ENCODE measurements around the gene C6orf132. TPM values are rescaled to one million over a fixed set of nuclear protein-coding genes. Genes with fewer than 3 reads are reported as not detected.

Gene C6orf132
- total and polyA plus RNA-seq, 9 donors: 0.33 to 2.3 (median 0.68) TPM

DNA sequence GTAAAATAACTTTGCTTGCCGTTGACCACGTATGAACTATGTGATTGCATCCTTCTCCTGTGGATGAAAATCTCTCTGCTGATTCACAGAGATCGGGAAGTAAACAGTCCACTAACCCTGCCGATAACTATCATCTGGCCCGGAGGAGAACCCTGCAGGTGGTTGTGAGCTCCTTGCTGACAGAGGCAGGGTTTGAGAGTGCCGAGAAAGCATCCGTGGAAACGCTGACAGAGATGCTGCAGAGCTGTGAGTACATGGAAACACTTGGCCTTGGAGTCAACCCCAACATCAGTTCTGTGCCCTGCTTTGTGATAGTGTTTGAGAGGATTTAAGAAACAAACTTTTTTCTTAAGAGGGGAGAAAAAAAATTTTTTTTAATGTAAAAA, 91.2 kb downstream of the C6orf132 start:
- 43% methylated on average over 6 of the region's 8 CpGs for WGBS (ENCODE audit: insufficient coverage)
- Histone ChIP-seq H3K9me3 (replicated peaks; ENCODE audit: control insufficient read depth, low read depth, low read length) (no peaks in the 10 kb centered on the region), H3K4me3 (ENCODE audit: low read length) (peak overlapping the region; percentile 83), H3K4me1 (ENCODE audit: control insufficient read depth, insufficient read depth, low read length) (peaks cover 37% of the 10 kb centered on the region), H3K27ac (ENCODE audit: low read length) (no peak overlapping the region), H3K27me3 (ENCODE audit: control insufficient read depth, insufficient read depth, low read length) (no peaks in the 10 kb centered on the region), H3K36me3 (ENCODE audit: control insufficient read depth, insufficient read depth, low read length) (peaks cover 31% of the 10 kb centered on the region)
- no peak for DNase-seq

Other genes starting within 250 kb of the C6orf132 start
- gene USP49, start 247.2 kb downstream of the C6orf132 start, total RNA-seq: 2.7 TPM
- gene USP49, start 247.2 kb downstream of the C6orf132 start, polyA plus RNA-seq (ENCODE audit: insufficient read depth in 1 of 8, insufficient read length in 8 of 8, low replicate concordance in 1 of 8): 1 to 10 TPM; 4.6 to 6.4 (median 5.1) TPM
- gene MED20, start 221.5 kb downstream of the C6orf132 start, total RNA-seq: 17.8 TPM
- 10 to 100 TPM; 16.1 to 21.2 (median 18.9) TPM for gene MED20, start 221.5 kb downstream of the C6orf132 start, polyA plus RNA-seq (ENCODE audit: insufficient read depth in 1 of 8, insufficient read length in 8 of 8, low replicate concordance in 1 of 8)
- 12.2 TPM for gene BYSL, start 221.1 kb downstream of the C6orf132 start, total RNA-seq
- gene BYSL, start 221.1 kb downstream of the C6orf132 start, polyA plus RNA-seq (ENCODE audit: insufficient read depth in 1 of 8, insufficient read length in 8 of 8, low replicate concordance in 1 of 8): 10 to 100 TPM; 33.0 to 45.7 (median 39.2) TPM
- 30.2 TPM for gene CCND3, start 200.8 kb downstream of the C6orf132 start, total RNA-seq
- 10 to 100 TPM; 65.7 to 99.9 (median 83.6) TPM for gene CCND3, start 200.8 kb downstream of the C6orf132 start, polyA plus RNA-seq (ENCODE audit: insufficient read depth in 1 of 8, insufficient read length in 8 of 8, low replicate concordance in 1 of 8)
- 13.8 TPM for gene TAF8, start 92.1 kb downstream of the C6orf132 start, total RNA-seq
- 10 to 100 TPM; 11.4 to 16.6 (median 12.8) TPM for gene TAF8, start 92.1 kb downstream of the C6orf132 start, polyA plus RNA-seq (ENCODE audit: insufficient read depth in 1 of 8, insufficient read length in 8 of 8, low replicate concordance in 1 of 8)
- 0.04 TPM for gene GUCA1A, start 30.7 kb upstream of the C6orf132 start, total RNA-seq
- under 1 TPM in 3 of 8 donors, not detected in 5; 0.06 to 0.16 (median 0.12) TPM for gene GUCA1A, start 30.7 kb upstream of the C6orf132 start, polyA plus RNA-seq (ENCODE audit: insufficient read depth in 1 of 8, insufficient read length in 8 of 8, low replicate concordance in 1 of 8)
- 0.80 TPM for gene GUCA1B, start 52.3 kb upstream of the C6orf132 start, total RNA-seq
- 1 to 10 TPM; 1.1 to 3.0 (median 2.3) TPM for gene GUCA1B, start 52.3 kb upstream of the C6orf132 start, polyA plus RNA-seq (ENCODE audit: insufficient read depth in 1 of 8, insufficient read length in 8 of 8, low replicate concordance in 1 of 8)
- gene MRPS10, start 75.2 kb upstream of the C6orf132 start, total RNA-seq: 35.8 TPM
- 10 to 100 TPM; 26.9 to 37.8 (median 33.0) TPM for gene MRPS10, start 75.2 kb upstream of the C6orf132 start, polyA plus RNA-seq (ENCODE audit: insufficient read depth in 1 of 8, insufficient read length in 8 of 8, low replicate concordance in 1 of 8)

Measured in muscle of leg (tissue), 11 donors.